ENCODE results near the gene SPINT2. TPM values are rescaled to one million over a fixed set of nuclear protein-coding genes. Genes with fewer than 3 reads are reported as not detected.

Gene SPINT2
- total RNA-seq, 2 donors from 2014 or later = 349 to 932 TPM

DNA sequence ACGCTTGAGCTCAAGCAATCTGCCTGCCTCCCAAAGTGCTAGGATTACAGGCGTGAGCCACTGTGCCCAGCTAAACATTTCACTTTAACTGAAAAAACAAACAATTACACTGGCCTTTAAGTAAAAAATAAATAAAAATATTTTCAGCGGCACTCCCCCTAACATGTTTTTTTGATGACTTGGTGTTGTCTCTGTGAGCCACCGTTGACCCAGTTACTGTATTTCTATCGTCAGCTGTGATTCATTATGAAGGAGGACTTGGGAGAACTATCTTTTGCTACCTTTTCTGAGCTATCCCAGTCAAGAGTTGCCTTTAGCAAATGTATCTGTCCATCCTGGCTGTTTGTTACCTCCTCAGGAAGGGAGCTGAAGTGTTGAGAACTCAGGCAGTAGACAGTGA is 21.2 kb downstream of the SPINT2 start:
- Histone ChIP-seq H3K9me3 (no peaks in the 10 kb centered on the region), H3K4me3 (no peak overlapping the region), H3K36me3 (peaks cover 0 to 7% of the 10 kb centered on the region in 2 donors), H3K4me1 (replicated peaks) (peaks cover 10% of the 10 kb centered on the region), H3K27ac (no peak overlapping the region), H3K27me3 (replicated peaks; ENCODE audit: insufficient read depth) (no peaks in the 10 kb centered on the region)
- intact Hi-C loops (cut with DNase I) = no loop called here
- WGBS = 84% methylated on average over 5 of the region's 5 CpGs
- DNase-seq (ENCODE audit: low spot score) = no peak
- TF ChIP-seq POLR2A (IDR thresholded peaks at IDR 0.05) = no peak
- no peak for TF ChIP-seq POLR2AphosphoS5 (IDR thresholded peaks at IDR 0.05)
- TF ChIP-seq CTCF (IDR thresholded peaks at IDR 0.05) = no peak

- TF ChIP-seq POLR2A (IDR thresholded peaks at IDR 0.05) = no peak
- no peak for TF ChIP-seq CTCF (IDR thresholded peaks at IDR 0.05)
- no peak for TF ChIP-seq POLR2AphosphoS5 (IDR thresholded peaks at IDR 0.05)
- Histone ChIP-seq H3K9me3 (no peaks in the 10 kb centered on the region), H3K4me1 (replicated peaks) (peaks cover 23% of the 10 kb centered on the region), H3K36me3 (peaks cover 0 to 7% of the 10 kb centered on the region in 2 donors), H3K4me3 (no peak overlapping the region), H3K27ac (peak overlapping the region in 1 of 2 donors; percentile 44), H3K27me3 (replicated peaks; ENCODE audit: insufficient read depth) (no peaks in the 10 kb centered on the region)
- intact Hi-C loops (cut with DNase I) = no loop called here
- DNase-seq (ENCODE audit: low spot score) = no peak
- WGBS = 86% methylated on average over 9 of the region's 9 CpGs
Observed at GRCh38 chr19:38287604-38288003, 23.2 kb downstream of the SPINT2 start.

- intact Hi-C loops (cut with DNase I) = no loop called here
- TF ChIP-seq CTCF (IDR thresholded peaks at IDR 0.05) (no peak), POLR2A (IDR thresholded peaks at IDR 0.05) (no peak), POLR2AphosphoS5 (IDR thresholded peaks at IDR 0.05) (no peak)
- Histone ChIP-seq H3K36me3 (peaks cover 0 to 7% of the 10 kb centered on the region in 2 donors), H3K4me3 (no peak overlapping the region), H3K9me3 (no peaks in the 10 kb centered on the region), H3K4me1 (replicated peaks) (peaks cover 23% of the 10 kb centered on the region), H3K27ac (peak overlapping the region; percentile 11 to 44), H3K27me3 (replicated peaks; ENCODE audit: insufficient read depth) (no peaks in the 10 kb centered on the region)
- WGBS = 92% methylated on average over 16 of the region's 16 CpGs
- DNase-seq (ENCODE audit: low spot score) = no peak
Observed at GRCh38 chr19:38288123-38288855, 23.9 kb downstream of the SPINT2 start.

GRCh38 chr19:38289955-38290354 is 25.6 kb downstream of the SPINT2 start:
- H3K9me3 ChIP-seq = no peaks in the 10 kb centered on the region
- intact Hi-C loops (cut with DNase I) = no loop called here
- no peak for TF ChIP-seq CTCF (IDR thresholded peaks at IDR 0.05)
- TF ChIP-seq POLR2AphosphoS5 (IDR thresholded peaks at IDR 0.05) = no peak
- no peak for TF ChIP-seq POLR2A (IDR thresholded peaks at IDR 0.05)
- H3K27me3 ChIP-seq (replicated peaks; ENCODE audit: insufficient read depth) = no peaks in the 10 kb centered on the region
- WGBS = 89% methylated on average over 15 of the region's 15 CpGs
- peak overlapping the region; percentile 80 to 83 for H3K27ac ChIP-seq
- no peak for DNase-seq (ENCODE audit: low spot score)
- H3K4me1 ChIP-seq (replicated peaks) = peaks cover 23% of the 10 kb centered on the region
- peaks cover 0 to 7% of the 10 kb centered on the region in 2 donors for H3K36me3 ChIP-seq
- H3K4me3 ChIP-seq = no peak overlapping the region

DNA sequence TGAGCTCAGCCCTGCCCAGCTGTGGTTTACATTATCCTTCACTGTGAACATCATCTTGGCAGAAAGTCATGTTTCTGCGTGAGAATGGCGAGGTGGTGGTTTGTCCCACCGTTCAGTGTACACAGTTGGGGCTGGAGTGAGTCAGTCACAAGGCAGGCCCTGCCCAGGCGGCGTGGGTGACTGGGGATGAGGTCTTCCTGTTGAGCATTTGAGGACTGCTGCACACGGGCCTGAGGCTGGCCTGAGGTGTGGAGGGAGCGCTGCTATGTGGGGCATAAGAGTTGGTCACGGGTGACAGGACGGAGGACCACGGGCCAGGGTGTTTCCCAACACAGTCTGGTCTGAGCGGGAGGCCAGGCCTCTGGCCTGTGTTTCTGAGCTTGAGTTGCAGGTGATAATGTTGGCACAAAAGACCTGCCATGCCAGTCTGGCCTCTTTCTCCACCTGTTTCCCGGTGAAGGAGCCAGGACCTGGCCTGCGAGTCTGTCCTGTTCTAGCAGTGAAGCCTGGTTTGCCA is 26.3 kb downstream of the SPINT2 start:
- WGBS = 34% methylated on average over 13 of the region's 13 CpGs
- Histone ChIP-seq H3K36me3 (peaks cover 0 to 7% of the 10 kb centered on the region in 2 donors), H3K9me3 (no peaks in the 10 kb centered on the region), H3K4me1 (replicated peaks) (peaks cover 23% of the 10 kb centered on the region), H3K27me3 (replicated peaks; ENCODE audit: insufficient read depth) (no peaks in the 10 kb centered on the region), H3K4me3 (no peak overlapping the region), H3K27ac (peak overlapping the region; percentile 80 to 83)
- DNase-seq (ENCODE audit: low spot score) = peak; percentile 96
- peak; percentile 94 for TF ChIP-seq POLR2AphosphoS5 (IDR thresholded peaks at IDR 0.05)
- no peak for TF ChIP-seq POLR2A (IDR thresholded peaks at IDR 0.05)
- intact Hi-C loops (cut with DNase I) = no loop called here
